GM12878 (cell line): ENCODE measurements around the gene UBC. TPM values are rescaled to one million over a fixed set of nuclear protein-coding genes. Genes with fewer than 3 reads are reported as not detected.

Experiments
- BACH1 ChIP-seq: fragments of 450-650 bp; IDR thresholded peaks from 2 replicates; pipeline ENCODE4 v1.6.1; 2017; ENCODE audit warnings: mild to moderate bottlenecking, borderline replicate concordance
- BCL3 ChIP-seq: IDR thresholded peaks from 2 replicates; pipeline ENCODE4 v1.6.1; 2011; ENCODE audit warnings: borderline replicate concordance, low read depth, mild to moderate bottlenecking, moderate library complexity, low read length; ENCODE audit not compliant: insufficient read depth, poor library complexity, severe bottlenecking
- BMI1 ChIP-seq: fragments of 450-650 bp; IDR thresholded peaks from 2 replicates; pipeline ENCODE4 v1.6.1; 2016; ENCODE audit warnings: mild to moderate bottlenecking, moderate library complexity, borderline replicate concordance
- CBX3 ChIP-seq: fragments of 200-600 bp; sonication (generic); IDR thresholded peaks from 2 replicates; pipeline ENCODE4 v1.6.1; 2016; ENCODE audit warnings: low read depth, borderline replicate concordance
- EED ChIP-seq: sonication (generic); IDR thresholded peaks from 2 replicates; pipeline ENCODE4 v1.6.1; 2016; ENCODE audit warnings: antibody characterized with exemption, low read depth
- EGR1 ChIP-seq, 2 experiments: IDR thresholded peaks; 1 replicate in 1 of 2; 2 replicates in 1 of 2; pipeline ENCODE4 v1.6.1; 2011 to 2012; ENCODE audit warnings: low read depth in 2 of 2, low read length in 2 of 2, borderline replicate concordance in 1 of 2, mild to moderate bottlenecking in 1 of 2, moderate library complexity in 1 of 2
- FOXM1 ChIP-seq: IDR thresholded peaks from 2 replicates; pipeline ENCODE4 v1.6.1; 2012; ENCODE audit warnings: low read depth, mild to moderate bottlenecking, inconsistent platforms, low read length, moderate library complexity
- HSF1 ChIP-seq: fragments of 150-350 bp; IDR thresholded peaks from 2 replicates; pipeline ENCODE4 v1.6.1; 2014; ENCODE audit warnings: mild to moderate bottlenecking, low read depth, low read length
- IKZF1 ChIP-seq: fragments of 450-650 bp; conservative IDR thresholded peaks from 2 replicates; pipeline ENCODE4 v1.6.1; 2017; ENCODE audit warnings: antibody characterized with exemption, mild to moderate bottlenecking
- POLR2AphosphoS2 ChIP-seq: IDR thresholded peaks from 2 replicates; pipeline ENCODE4 v1.6.1; 2011; ENCODE audit warnings: low read depth, mild to moderate bottlenecking, low read length, improper control_type of control experiment, moderate library complexity
- POLR2AphosphoS5 ChIP-seq: IDR thresholded peaks from 2 replicates; pipeline ENCODE4 v1.6.1; 2011; ENCODE audit warnings: mild to moderate bottlenecking, low read length, inconsistent platforms
- REST ChIP-seq: IDR thresholded peaks from 2 replicates; pipeline ENCODE4 v1.6.1; 2012; ENCODE audit warnings: mild to moderate bottlenecking, low read depth, low read length
- SRF ChIP-seq, 2 experiments: IDR thresholded peaks; 2 replicates each; pipeline ENCODE4 v1.6.1; 2011; ENCODE audit warnings: low read depth in 2 of 2, low read length in 2 of 2, mild to moderate bottlenecking in 1 of 2, moderate library complexity in 1 of 2
- STAT1 ChIP-seq: fragments of 450-650 bp; conservative IDR thresholded peaks from 2 replicates; pipeline ENCODE4 v1.6.1; 2014; ENCODE audit warnings: antibody characterized with exemption, mild to moderate bottlenecking
- TARDBP ChIP-seq: IDR thresholded peaks from 2 replicates; pipeline ENCODE4 v1.6.1; 2016; ENCODE audit warnings: borderline replicate concordance
- TBL1XR1 ChIP-seq: IDR thresholded peaks from 2 replicates; pipeline ENCODE4 v1.6.1; 2012; ENCODE audit warnings: low read depth, low read length, improper control_type of control experiment
- TCF3 ChIP-seq: IDR thresholded peaks from 2 replicates; pipeline ENCODE4 v1.6.1; 2012; ENCODE audit warnings: low read depth, mild to moderate bottlenecking, low read length, borderline replicate concordance; ENCODE audit not compliant: insufficient read depth
- USF1 ChIP-seq: IDR thresholded peaks from 2 replicates; pipeline ENCODE4 v1.6.1; 2011; ENCODE audit warnings: borderline replicate concordance, low read depth, mild to moderate bottlenecking, moderate library complexity, mixed read lengths, low read length; ENCODE audit not compliant: insufficient read depth; ENCODE audit errors: extremely low read length
- USF2 ChIP-seq: IDR thresholded peaks from 2 replicates; pipeline ENCODE4 v1.6.1; 2011; ENCODE audit warnings: low read depth, low read length, improper control_type of control experiment, borderline replicate concordance
- ZNF274 ChIP-seq: IDR thresholded peaks from one replicate; pipeline ENCODE4 v1.8.0; 2011; ENCODE audit not compliant: insufficient read length, insufficient read depth
- ZNF622 ChIP-seq: fragments of 450-650 bp; IDR thresholded peaks from 2 replicates; pipeline ENCODE4 v1.6.1; 2017; ENCODE audit warnings: mild to moderate bottlenecking, inconsistent platforms
- polyA plus RNA-seq, 11 experiments: library from polyadenylated mRNA; depleted of rRNA in 4 of 11; unstranded in 6 of 11; stranded (reverse) in 5 of 11; fragments of >200 nt; fragmentation: Nextera tagmentation in 4 of 11; fragmentation: Illumina TruSeq in 1 of 11; extraction: Ambion mirVana in 4 of 11; extraction: Trizol in 1 of 11; gene quantifications; 1 replicate in 1 of 11; 2 replicates in 10 of 11; pipeline versions ENCODE4 v1.2.1 to v1.2.3, GENCODE V29; 2011 to 2016; ENCODE audit warnings: inconsistent platforms in 2 of 11, missing spikeins in 2 of 11, low read depth in 1 of 11
- total RNA-seq, 4 experiments: library from RNA; depleted of rRNA in 3 of 4; stranded (reverse); fragments of >200 nt in 3 of 4; fragmentation: Illumina TruSeq in 1 of 4; extraction: Trizol in 1 of 4; gene quantifications; 2 replicates each; pipeline versions ENCODE4 v1.2.1 to v1.2.3, GENCODE V29; 2013 to 2021

Gene UBC
- total and polyA plus RNA-seq, 10 of the 15 experiments (the other 5 are each of a cell fraction or from before 2014, with no cell fraction given): 653 to 1,666 (median 874) TPM

- TF ChIP-seq EGR1 (IDR thresholded peaks at IDR 0.05; ENCODE audit: borderline replicate concordance in 1 of 2, low read depth in 2 of 2, low read length in 2 of 2): peak; percentile 31 to 66
- TF ChIP-seq ZNF622: no peak
- TF ChIP-seq TBL1XR1: peak; percentile 79; the same call in 1 of the 2 replicates
- peak; percentile 19; the same call in 1 of the 2 replicates for TF ChIP-seq POLR2AphosphoS2
- TF ChIP-seq TCF3: peak; percentile 81
- no peak for TF ChIP-seq REST
- no peak for TF ChIP-seq FOXM1
- TF ChIP-seq BCL3: peak; percentile 86
- TF ChIP-seq STAT1: no peak
- TF ChIP-seq BMI1: 0 out of 2 replicates have a peak, but pooled peaks have one; percentile 7
- TF ChIP-seq HSF1: peak; percentile 73
- no peak for TF ChIP-seq USF1
- TF ChIP-seq USF2: no peak
- peak; percentile 85 for TF ChIP-seq TARDBP
- peak in 1 of 2 experiments; percentile 82; a peak in 2 of 4 replicates for TF ChIP-seq SRF (IDR thresholded peaks at IDR 0.05; ENCODE audit: low read depth in 2 of 2, low read length in 2 of 2)
- TF ChIP-seq POLR2AphosphoS5: peak; percentile 85
- peak; percentile 92 for TF ChIP-seq BACH1
- TF ChIP-seq ZNF274: no peak
- peak; percentile 79 for TF ChIP-seq EED
- TF ChIP-seq IKZF1: peak; percentile 95
- no peak for TF ChIP-seq CBX3
Observed at GRCh38 chr12:124917135-124917840, 2.8 kb upstream of the UBC start (continued).
